C1 segment of cervical spinal cord (tissue), 14 donors: ENCODE data around the gene SLC5A1.

ENCODE experiments used
- DNase-seq, 14 donors: peaks; one replicate each; lab custom pipeline; 2025; lab: John Stamatoyannopoulos, UW

SLC5A1 gene

DNA sequence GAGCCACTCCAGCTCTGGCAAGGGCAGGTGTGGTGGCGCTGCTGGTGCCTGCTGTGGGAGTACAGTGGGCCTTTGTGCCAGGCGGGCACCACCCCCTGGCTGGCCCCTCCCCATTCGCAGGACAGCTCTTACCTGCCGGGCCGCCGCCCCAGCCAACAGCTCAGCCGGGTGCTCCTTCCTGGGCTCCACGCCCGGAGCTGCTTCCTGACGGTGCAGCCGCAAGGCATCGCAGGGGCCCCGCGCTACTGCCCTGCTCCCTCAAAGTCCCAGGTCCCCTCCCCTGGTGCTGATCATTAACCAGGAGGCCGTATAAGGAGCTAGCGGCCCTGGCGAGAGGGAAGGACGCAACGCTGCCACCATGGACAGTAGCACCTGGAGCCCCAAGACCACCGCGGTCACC lies at the start of gene SLC5A1:
TSS of gene SLC5A1 (plus strand) at position 338 of the 400 bp plus-strand sequence. CDS start at position 359, 21 bp downstream.
- no peak for DNase-seq

DNA sequence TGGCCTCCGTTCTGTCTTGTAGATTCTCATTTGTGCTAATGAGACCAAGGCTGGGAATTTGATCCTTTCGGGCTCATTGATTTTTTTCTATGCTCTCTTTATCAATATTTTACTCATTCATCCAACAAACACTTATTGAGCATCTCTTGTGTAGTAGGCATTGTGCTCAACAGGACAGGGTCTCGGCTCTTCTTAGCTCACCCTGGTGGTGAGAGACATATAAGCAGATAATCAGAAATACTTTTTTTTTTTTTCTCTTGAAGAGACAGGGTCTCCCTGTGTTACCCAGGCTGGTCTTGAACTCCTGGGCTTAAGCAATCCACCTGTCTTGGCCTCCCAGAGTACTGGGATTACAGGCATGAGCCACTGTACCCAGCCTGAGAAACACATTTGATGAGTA lies 48.0 kb upstream of the SLC5A1 start:
- no peak for DNase-seq

DNA sequence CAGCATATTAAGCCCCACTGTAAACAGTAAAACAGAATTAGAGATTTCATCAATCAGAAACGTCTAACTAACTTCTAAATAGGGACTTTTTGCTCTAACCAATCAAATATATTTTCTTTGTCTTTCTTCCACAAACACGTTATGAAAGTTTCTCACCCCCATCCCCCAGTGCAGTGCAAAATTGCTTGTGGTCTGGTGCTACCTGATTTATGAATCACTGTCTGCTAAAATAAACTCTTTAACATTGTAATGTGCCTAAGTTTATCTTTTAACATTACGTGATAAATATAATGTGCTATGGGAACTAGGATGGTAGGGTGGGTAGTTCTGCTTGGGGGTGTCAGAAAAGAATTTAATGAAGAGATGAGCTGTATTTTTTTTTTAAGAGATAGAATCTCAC lies 47.3 kb upstream of the SLC5A1 start:
- DNase-seq: no peak

- DNase-seq: no peak
These were observed 44.2 kb upstream of the SLC5A1 start for GRCh38 chr22:31998784-31999385.

DNA sequence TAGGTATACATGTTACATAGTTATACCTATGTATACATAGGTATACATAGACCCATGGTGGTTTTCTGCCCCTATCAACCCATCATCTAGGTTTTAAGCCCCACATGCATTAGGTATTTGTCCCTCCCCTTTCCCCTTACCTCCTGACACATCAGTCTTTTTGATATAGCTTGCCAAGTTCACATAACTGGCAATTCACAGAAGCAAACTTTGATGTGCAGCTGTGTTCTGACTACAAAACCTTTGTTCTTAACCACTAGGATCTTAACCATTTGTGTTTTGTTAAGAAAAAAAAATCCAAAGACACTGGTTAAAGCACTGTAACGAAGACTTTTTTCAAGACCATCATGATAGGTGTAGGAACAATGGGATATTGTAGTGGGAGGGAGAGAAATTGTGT lies 42.9 kb upstream of the SLC5A1 start:
- DNase-seq: no peak

- DNase-seq: no peak
These were observed 37.6 kb upstream of the SLC5A1 start for GRCh38 chr22:32005453-32005852.

DNA sequence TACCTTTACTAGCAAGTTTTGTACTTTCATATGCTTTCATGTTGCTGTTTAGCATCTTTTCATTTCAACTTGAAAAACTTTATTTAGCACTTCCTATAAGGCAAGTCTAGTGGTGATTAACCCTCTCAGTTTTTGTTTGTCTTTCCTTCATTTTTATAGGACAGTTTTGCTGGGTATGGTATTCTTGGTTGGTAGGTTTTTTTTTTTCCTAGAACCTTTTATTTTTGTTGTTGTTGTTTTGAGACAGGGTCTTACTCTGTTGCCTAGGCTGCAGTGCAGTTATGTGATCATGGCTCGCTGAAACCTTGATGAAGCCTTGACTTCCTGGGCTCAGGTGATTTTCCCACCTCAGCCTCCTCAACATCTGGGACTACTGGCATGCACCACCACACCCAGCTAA lies 29.9 kb upstream of the SLC5A1 start:
- no peak for DNase-seq

DNA sequence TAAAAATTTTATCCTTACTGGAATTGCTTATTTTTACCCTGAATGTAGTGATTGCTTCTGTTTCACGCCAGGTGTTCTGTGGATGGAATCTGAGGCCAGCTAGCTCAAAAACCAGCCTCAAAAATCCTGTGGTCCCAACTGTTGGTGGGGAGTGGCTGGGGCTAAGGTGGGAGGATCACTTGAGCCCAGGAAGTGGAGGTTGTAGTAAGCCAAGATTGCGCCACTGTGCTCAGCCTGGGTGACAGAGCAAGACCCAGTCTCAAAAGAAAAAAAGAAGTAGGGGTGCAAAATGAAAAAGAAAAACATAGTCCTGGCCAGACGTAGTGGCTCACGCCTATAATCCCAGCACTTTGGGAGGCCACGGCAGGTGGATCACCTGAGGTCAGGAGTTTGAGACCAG lies 27.0 kb upstream of the SLC5A1 start:
- no peak for DNase-seq

DNA sequence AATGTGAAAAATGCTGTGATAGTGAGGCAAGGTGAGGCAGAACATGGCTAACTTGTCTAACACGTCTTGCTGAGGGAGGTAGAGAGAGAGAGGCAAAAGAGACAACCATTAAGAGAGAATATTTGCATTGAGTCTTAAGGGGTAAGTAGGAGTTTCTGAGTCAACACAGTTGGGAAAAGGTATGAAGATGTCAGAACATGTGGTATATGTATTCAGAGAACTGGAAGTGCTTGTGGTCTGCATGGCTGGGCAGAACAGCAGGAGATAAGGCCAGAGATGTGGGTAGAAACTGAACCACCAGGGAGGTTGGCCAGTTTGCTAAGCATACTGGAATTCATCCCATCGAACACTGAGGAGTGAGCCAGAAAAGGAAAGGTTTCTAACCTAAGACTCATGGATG lies 25.0 kb upstream of the SLC5A1 start:
- no peak for DNase-seq

- no peak for DNase-seq
These were observed 22.9 kb upstream of the SLC5A1 start for GRCh38 chr22:32020117-32020516.

DNA sequence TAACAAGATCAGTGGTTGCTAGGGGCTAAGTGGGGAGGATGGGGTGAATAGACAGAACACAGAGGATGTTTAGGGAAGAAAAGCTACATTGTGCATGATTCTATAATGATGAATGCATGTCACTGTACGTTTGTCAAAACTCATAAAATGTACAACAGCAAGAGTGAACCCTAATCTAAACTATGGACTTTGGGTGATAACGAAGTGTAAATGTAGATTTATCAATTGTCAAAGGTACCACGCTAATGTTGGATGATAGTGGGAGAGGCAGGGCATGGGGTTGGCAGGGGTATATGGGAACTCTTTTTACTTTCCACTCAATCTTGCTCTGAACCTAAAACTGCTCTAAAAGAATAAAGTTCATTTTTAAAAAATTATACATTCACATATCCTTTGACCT lies 21.3 kb upstream of the SLC5A1 start:
- DNase-seq: no peak

- no peak for DNase-seq
These were observed 19.7 kb upstream of the SLC5A1 start for GRCh38 chr22:32023251-32023827.

GRCh38 chr22:32024796-32025195 lies 18.3 kb upstream of the SLC5A1 start:
- no peak for DNase-seq

GRCh38 chr22:32030518-32031247 lies 12.4 kb upstream of the SLC5A1 start:
- DNase-seq: no peak

DNA sequence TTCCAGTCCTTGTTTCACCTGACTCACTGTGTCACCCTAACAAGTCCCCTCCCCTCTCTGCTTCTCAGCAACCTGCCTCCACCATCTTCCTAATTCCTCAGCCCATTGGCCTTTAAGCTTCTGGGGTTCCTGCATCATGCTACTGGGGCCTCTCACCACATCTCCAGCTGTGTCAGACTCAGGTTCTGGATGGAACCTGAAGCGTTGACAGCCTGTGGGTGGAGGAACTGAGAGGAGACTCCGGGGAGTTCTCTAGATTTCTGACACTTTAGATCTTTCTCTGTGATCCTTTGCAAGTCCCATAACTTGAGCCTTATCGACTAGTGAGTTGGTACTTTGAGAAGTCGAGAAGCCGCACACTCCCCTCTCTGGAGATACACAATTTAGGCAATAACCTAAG lies 11.6 kb upstream of the SLC5A1 start:
- DNase-seq: no peak

GRCh38 chr22:32034275-32034674 lies 8.8 kb upstream of the SLC5A1 start:
- no peak for DNase-seq

DNA sequence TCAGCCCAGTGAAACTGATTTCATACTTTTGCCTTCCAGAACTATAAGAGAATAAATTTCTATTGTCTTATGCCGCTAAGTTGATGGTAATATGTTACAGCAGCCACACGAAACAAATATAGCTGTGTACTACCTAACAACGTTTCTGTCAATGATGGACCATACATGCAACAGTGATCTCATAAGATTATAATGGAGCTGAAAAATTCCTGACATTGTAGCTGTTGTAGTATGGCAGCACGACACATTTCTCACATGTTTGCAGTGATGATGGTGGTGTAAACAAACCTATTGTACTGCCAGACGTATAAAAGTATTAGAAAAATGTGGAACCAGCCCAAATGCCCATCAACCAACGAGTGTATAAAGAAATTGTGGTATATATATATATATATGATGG lies 5.8 kb upstream of the SLC5A1 start:
- DNase-seq: no peak

GRCh38 chr22:32040324-32040904 lies 2.6 kb upstream of the SLC5A1 start:
- DNase-seq: no peak

DNA sequence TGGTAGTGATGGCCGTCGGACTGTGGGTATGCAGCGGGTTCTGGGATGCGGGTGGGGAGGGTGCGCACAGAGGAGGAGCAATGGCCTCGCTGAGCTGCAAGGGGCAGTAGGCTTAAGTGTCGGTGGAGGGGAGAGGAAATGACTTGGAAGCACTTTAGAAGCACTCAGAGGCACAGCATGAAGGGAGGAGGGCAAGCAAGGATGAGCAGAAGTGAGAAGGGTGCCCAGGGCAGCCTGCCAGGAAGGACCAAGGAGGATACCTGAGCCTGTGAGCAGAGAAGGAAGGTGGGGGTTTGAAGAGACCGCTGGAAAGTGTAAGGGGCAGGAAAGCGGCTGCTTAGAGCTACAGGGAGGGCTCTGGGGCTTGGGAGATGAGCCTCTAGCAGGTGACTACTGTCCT lies 330 bp downstream of the SLC5A1 start:
- DNase-seq: no peak

DNA sequence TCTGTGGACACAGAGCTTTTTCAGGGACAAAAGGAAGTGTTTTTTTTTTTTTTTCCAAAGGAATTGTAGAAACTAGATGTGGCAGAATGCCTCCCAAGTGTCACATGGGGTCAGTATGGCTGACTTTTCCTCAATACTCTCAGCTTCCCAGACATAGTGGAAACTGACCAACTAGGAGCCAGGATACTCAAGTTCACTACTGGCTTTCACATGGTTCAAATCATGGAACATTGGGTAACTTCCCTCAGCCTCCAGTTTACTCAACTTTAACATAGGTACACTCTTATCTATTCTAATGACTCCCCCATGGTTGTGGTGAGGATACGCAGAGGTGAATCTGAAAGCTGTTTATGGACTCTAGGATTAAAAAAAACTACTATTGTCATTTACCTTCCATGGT lies 1.4 kb downstream of the SLC5A1 start:
- no peak for DNase-seq

GRCh38 chr22:32044913-32045312 lies 1.9 kb downstream of the SLC5A1 start:
- no peak for DNase-seq

DNA sequence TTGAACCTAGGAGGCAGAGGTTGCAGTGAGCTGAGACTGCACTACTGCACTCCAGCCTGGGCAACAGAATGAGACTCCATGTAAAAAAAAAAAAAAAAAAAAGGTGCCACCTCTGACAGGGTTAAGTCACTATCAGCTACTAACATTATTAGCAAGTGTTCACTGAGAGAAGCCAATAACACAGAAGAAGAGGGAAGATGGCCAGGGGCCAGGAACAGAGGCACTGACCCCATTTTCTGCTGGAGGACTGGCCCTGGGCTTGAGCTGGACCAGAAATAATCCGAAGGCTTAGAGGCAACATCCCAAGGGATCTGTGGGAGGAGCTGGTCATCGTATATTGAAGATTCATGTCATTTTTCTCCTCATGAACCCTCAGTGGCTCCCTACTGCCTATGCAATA lies 5.0 kb downstream of the SLC5A1 start:
- DNase-seq: no peak
